Right lobe of liver (tissue), 6 donors: ENCODE measurements around the gene LRRC63. TPM values are rescaled to one million over a fixed set of nuclear protein-coding genes. Genes with fewer than 3 reads are reported as not detected.

Experiments
- ATAC-seq, 4 donors: fragments of 200-7000 bp; cut with Tn5 transposase; one replicate each; pipeline ENCODE4 v1.9.1; 2020; ENCODE audit warnings: mild to moderate bottlenecking in 4 of 4, moderate library complexity in 4 of 4
- DNase-seq, 3 donors: peaks; one replicate each; pipeline ENCODE4 v3.0.0-alpha.2; 2020
- H3K27ac ChIP-seq, 3 donors: fragments of 200-600 bp; one replicate each; pipeline ENCODE4 v1.8.0; 2022
- H3K27me3 ChIP-seq, 2 donors: fragments of 200-600 bp; one replicate each; pipeline ENCODE4 v1.8.0; 2022
- H3K36me3 ChIP-seq, 4 donors: fragments of 200-600 bp; sonication (generic) in 1 of 4; one replicate each; pipeline versions ENCODE4 v1.5.1 to v1.8.0; 2017 to 2022; ENCODE audit warnings: control low read depth in 1 of 4
- H3K4me1 ChIP-seq, 4 donors: fragments of 200-600 bp; sonication (generic) in 1 of 4; one replicate each; pipeline versions ENCODE4 v1.5.1 to v1.8.0; 2017 to 2022; ENCODE audit warnings: control low read depth in 1 of 4
- H3K4me3 ChIP-seq, 3 donors: fragments of 200-600 bp; one replicate each; pipeline ENCODE4 v1.8.0; 2022
- H3K9me3 ChIP-seq, 4 donors: fragments of 200-600 bp; sonication (generic) in 1 of 4; one replicate each; pipeline versions ENCODE4 v1.5.1 to v1.8.0; 2017 to 2022; ENCODE audit warnings: control low read depth in 1 of 4
- CTCF ChIP-seq, 4 donors: fragments of 200-600 bp in 3 of 4; fragments of 450-650 bp in 1 of 4; IDR thresholded peaks; one replicate each; pipeline versions ENCODE4 v1.5.1 to v1.8.0; 2016 to 2022; ENCODE audit warnings: antibody characterized with exemption in 4 of 4, mild to moderate bottlenecking in 2 of 4
- POLR2A ChIP-seq: fragments of 450-650 bp; IDR thresholded peaks from one replicate; pipeline ENCODE4 v1.6.1; 2017; ENCODE audit warnings: antibody characterized with exemption, mild to moderate bottlenecking
- WGBS: methylation state at CpG from one replicate; pipeline ENCODE4 v1.1.6; 2018; ENCODE audit warnings: low coverage, low lambda C conversion rate; ENCODE audit not compliant: insufficient coverage; ENCODE audit errors: missing lambda C conversion rate; 5-methylcytosine and 5-hydroxymethylcytosine counted together
- intact Hi-C, 2 donors: fragments of 100-400 bp; cut with DNase I; formaldehyde crosslinking; loops; one replicate each; pipeline versions ENCODE4 v1.11.2 to v1.14.1; 2022
- total RNA-seq, 6 experiments: library from RNA; depleted of rRNA in 2 of 6; stranded (reverse); fragments of >200 nt in 2 of 6; fragmentation: NEBNext Ultra II Directional in 3 of 6; extraction: Animal tissue kit (Norgen Biotek cat#: 25700) in 3 of 6; gene quantifications; one replicate each; pipeline versions ENCODE4 v1.1.0 to v1.2.4, GENCODE V29; 2016 to 2023
- donor health status: DM: no; HTN: yes; CAD: no.
- donor health status: DM: no; HTN: no; CAD: no.
- donor health status: DM: no; HTN: no; CAD: no.
- donor health status: DM: no; HTN: yes; CAD: no.
- donor health status: DM: no; HTN: yes; CAD: no.

Gene LRRC63
- total RNA-seq, 6 experiments from 2014 or later = 0.12 TPM; not detected in 5

- DNase-seq (no peak), ATAC-seq (no peak)
- Histone ChIP-seq H3K4me3 (no peak overlapping the region), H3K9me3 (no peaks in the 10 kb centered on the region), H3K27me3 (no peaks in the 10 kb centered on the region), H3K4me1 (no peaks in the 10 kb centered on the region), H3K36me3 (no peaks in the 10 kb centered on the region), H3K27ac (no peak overlapping the region)
- intact Hi-C loops = no loop called here
- WGBS = 13% methylated on average over 1 of the region's 1 CpG
- TF ChIP-seq POLR2A = no peak
- no peak for TF ChIP-seq CTCF (IDR thresholded peaks at IDR 0.05)
Observed at GRCh38 chr13:46166224-46166584, 45.5 kb upstream of the LRRC63 start.

GRCh38 chr13:46166947-46167610, 44.6 kb upstream of the LRRC63 start:
- H3K27ac ChIP-seq = no peak overlapping the region
- TF ChIP-seq CTCF (IDR thresholded peaks at IDR 0.05) (no peak), POLR2A (no peak)
- H3K27me3 ChIP-seq = no peaks in the 10 kb centered on the region
- WGBS = 46% methylated on average over 2 of the region's 3 CpGs
- intact Hi-C loops = no loop called here
- H3K36me3 ChIP-seq = no peaks in the 10 kb centered on the region
- H3K9me3 ChIP-seq = no peaks in the 10 kb centered on the region
- DNase-seq (no peak), ATAC-seq (no peak)
- H3K4me1 ChIP-seq = peaks cover 0 to 4% (median 0%) of the 10 kb centered on the region in 4 donors
- no peak overlapping the region for H3K4me3 ChIP-seq

GRCh38 chr13:46168341-46168740, 43.4 kb upstream of the LRRC63 start:
- intact Hi-C loops = no loop called here
- ATAC-seq = peak; percentile 57 to 62 (median 60)
- TF ChIP-seq CTCF (IDR thresholded peaks at IDR 0.05) (no peak), POLR2A (no peak)
- 49% methylated on average over 3 of the region's 8 CpGs for WGBS
- peak in 2 of 3 donors; percentile 40 to 63 for DNase-seq
- Histone ChIP-seq H3K27me3 (no peaks in the 10 kb centered on the region), H3K27ac (no peak overlapping the region), H3K36me3 (no peaks in the 10 kb centered on the region), H3K4me1 (peaks cover 0 to 4% (median 0%) of the 10 kb centered on the region in 4 donors), H3K9me3 (no peaks in the 10 kb centered on the region), H3K4me3 (no peak overlapping the region)

DNA sequence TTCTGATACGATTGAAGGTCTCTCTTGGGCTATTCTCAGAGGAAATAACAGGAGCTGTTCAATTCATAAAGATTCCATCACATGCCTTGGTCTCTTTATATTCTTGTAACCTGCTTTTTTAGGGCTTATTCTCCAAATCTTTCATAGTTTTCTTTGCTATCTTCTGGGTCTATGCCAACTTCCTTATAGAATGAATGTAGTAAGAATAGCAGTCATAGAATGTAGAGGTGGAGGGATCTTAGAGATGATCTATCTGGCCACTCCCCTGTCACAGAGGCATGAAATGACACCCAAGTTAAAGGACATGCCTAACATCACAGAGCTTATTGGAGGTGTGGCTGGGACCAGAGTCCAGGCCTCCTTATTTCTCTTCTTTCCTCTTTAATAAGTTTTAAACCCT, 42.9 kb upstream of the LRRC63 start:
- ATAC-seq (no peak), DNase-seq (no peak)
- Histone ChIP-seq H3K27ac (no peak overlapping the region), H3K36me3 (no peaks in the 10 kb centered on the region), H3K4me1 (peaks cover 0 to 4% (median 0%) of the 10 kb centered on the region in 4 donors), H3K27me3 (no peaks in the 10 kb centered on the region), H3K4me3 (no peak overlapping the region), H3K9me3 (no peaks in the 10 kb centered on the region)
- 30% methylated on average over 1 of the region's 1 CpG for WGBS
- TF ChIP-seq CTCF (IDR thresholded peaks at IDR 0.05) (no peak), POLR2A (no peak)
- intact Hi-C loops = no loop called here

DNA sequence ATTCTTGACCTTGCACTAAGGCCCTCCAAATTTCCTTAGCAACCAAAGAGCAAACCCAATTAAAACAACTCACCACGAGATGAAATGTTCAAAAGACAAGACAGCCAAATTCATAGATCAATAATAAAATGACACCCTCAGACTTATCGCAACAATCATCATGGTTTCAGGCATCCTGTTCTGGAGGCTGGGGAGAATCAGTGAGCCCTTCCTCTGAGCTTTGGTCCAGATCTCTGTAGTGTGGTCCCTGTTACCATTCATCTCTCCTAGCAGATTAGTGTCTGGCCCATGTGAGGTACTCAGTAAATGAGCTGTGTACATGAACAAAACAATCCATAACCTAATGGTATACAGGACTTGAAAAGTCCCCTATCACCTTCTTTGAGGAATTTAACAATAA, 42.0 kb upstream of the LRRC63 start:
- H3K27ac ChIP-seq = no peak overlapping the region
- TF ChIP-seq POLR2A (no peak), CTCF (IDR thresholded peaks at IDR 0.05) (no peak)
- no peaks in the 10 kb centered on the region for H3K36me3 ChIP-seq
- 78% methylated on average over 2 of the region's 2 CpGs for WGBS
- peaks cover 0 to 4% (median 0%) of the 10 kb centered on the region in 4 donors for H3K4me1 ChIP-seq
- H3K27me3 ChIP-seq = no peaks in the 10 kb centered on the region
- no peak for DNase-seq
- intact Hi-C loops = no loop called here
- ATAC-seq = no peak
- H3K4me3 ChIP-seq = no peak overlapping the region
- H3K9me3 ChIP-seq = no peaks in the 10 kb centered on the region
